ENCODE measurements around the gene KDF1. TPM values are rescaled to one million over a fixed set of nuclear protein-coding genes. Genes with fewer than 3 reads are reported as not detected.

The KDF1 gene, protein sequence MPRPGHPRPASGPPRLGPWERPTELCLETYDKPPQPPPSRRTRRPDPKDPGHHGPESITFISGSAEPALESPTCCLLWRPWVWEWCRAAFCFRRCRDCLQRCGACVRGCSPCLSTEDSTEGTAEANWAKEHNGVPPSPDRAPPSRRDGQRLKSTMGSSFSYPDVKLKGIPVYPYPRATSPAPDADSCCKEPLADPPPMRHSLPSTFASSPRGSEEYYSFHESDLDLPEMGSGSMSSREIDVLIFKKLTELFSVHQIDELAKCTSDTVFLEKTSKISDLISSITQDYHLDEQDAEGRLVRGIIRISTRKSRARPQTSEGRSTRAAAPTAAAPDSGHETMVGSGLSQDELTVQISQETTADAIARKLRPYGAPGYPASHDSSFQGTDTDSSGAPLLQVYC
- 12.2 and 26.9 TPM in 2 replicates for total RNA-seq (ENCODE audit: low replicate concordance)
- long read RNA-seq, transcript KDF1-201 (4 exons, 1,793 nt) = major isoform, 5 of 12 reads
- long read RNA-seq, partial matches to known transcripts = 4 of 12 reads
- long read RNA-seq, other reads (novel, unspliced or antisense) = 3 of 12 reads

DNA sequence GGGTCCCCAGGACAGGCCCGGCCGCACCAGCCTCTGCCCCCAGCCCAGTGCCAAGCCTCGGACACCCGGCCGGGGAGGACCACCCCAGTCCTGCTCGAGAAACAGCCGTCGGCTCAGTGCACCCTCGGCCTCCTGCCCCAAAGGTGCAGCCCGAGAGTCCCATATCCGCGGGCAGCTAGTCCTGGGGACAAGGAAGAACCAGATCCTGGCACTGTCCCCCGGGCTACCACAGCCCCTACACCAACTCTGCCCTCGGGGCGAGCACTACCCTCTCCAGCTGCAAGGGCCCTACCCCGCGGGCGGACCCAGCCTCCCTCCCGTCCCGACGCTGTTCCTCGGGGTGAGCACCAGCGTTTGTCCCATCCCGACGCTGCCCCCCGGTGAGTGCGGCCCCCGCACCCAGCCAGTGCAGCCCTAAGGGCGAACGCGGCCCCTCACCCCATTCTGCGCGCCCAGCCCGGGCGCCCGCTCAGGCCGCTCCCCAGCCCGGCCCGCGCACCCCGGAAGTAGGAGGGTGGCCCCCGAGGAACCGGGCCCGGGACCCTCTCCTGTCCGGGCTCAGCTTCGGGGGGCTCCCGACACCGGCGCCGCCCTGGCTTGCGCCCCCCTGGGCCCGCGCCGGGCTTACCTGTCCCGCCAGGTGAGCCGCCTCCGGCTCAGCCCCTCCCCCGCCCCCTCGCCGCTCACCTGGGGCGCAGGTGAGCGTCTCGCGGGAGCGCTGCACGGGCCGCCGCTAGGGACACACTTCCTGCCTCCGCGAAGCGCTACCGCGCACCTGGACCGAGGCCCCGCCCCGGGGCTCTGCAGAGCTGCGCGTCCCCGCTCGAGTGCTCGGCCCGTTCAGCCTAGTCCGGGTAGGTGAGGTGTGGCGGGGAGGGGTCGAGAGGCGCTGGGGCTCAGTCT, at the start of gene KDF1:
Gene KDF1, minus strand, starts transcription at position 747 of the 903 bp plus-strand sequence. CDS start 8,088 bp downstream, outside the sequence.
- Mint-ChIP-seq H3K27ac (peak within 1 kb of the TSS; percentile 93), H3K4me1 (ENCODE audit: unreplicated experiment) (peaks cover 5% of the 10 kb centered on the region)
- TF ChIP-seq, protein P1, sequence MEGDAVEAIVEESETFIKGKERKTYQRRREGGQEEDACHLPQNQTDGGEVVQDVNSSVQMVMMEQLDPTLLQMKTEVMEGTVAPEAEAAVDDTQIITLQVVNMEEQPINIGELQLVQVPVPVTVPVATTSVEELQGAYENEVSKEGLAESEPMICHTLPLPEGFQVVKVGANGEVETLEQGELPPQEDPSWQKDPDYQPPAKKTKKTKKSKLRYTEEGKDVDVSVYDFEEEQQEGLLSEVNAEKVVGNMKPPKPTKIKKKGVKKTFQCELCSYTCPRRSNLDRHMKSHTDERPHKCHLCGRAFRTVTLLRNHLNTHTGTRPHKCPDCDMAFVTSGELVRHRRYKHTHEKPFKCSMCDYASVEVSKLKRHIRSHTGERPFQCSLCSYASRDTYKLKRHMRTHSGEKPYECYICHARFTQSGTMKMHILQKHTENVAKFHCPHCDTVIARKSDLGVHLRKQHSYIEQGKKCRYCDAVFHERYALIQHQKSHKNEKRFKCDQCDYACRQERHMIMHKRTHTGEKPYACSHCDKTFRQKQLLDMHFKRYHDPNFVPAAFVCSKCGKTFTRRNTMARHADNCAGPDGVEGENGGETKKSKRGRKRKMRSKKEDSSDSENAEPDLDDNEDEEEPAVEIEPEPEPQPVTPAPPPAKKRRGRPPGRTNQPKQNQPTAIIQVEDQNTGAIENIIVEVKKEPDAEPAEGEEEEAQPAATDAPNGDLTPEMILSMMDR (conservative IDR thresholded peaks at IDR 0.05) = no peak

DNA sequence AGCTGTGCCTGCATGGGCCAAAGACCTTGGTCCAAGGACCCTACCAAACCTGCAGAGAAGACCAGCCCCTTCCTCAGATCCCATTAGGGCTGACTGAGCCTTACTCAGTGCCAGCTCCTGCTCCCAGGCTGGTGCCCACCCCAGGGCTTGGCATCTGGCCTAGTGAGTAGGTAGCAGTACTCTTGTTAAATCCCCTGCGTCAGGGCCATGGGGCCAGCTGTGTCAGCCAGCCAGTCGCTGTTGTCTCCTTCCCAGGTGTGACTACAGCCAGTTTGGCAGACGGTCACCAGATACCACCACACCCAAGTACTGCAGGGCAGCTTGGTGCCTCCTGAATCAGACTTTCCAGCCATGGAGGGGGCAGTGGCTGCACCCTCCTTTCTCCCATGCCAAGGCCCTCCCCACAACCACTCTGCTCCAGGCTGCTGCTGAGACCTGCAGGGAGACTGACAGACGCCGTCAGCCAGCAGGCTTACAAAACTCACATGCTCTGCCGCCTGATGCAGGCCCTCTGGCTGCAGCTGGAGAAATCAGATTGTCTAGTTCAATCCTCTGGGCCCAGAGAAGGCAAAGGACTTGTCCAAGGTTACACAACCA, 49.4 kb upstream of the KDF1 start:
- Mint-ChIP-seq H3K27me3 (no peaks in the 10 kb centered on the region), H3K27ac (peak overlapping the region; percentile 98), H3K4me1 (ENCODE audit: unreplicated experiment) (peaks cover 31% of the 10 kb centered on the region), H3K9me3 (no peaks in the 10 kb centered on the region), H3K36me3 (no peaks in the 10 kb centered on the region), H3K4me3 (peak overlapping the region; percentile 36)
- DNase-seq (ENCODE audit: extremely low spot score, unreplicated experiment) = no peak
- TF ChIP-seq, protein P1 (conservative IDR thresholded peaks at IDR 0.05) = no peak

More for the DNA sequence above, at the start of gene KDF1:
- Mint-ChIP-seq H3K4me3 (peak within 1 kb of the TSS; percentile 93), H3K27me3 (peaks cover 65% of the 10 kb centered on the region), H3K36me3 (no peaks in the 10 kb centered on the region), H3K9me3 (peaks cover 5% of the 10 kb centered on the region)
- peak; percentile 82 for DNase-seq (ENCODE audit: extremely low spot score, unreplicated experiment)

GRCh38 chr1:27007909-27008582, 47.8 kb upstream of the KDF1 start:
- no peaks in the 10 kb centered on the region for H3K36me3 Mint-ChIP-seq
- TF ChIP-seq, protein P1 (conservative IDR thresholded peaks at IDR 0.05) = no peak
- H3K27me3 Mint-ChIP-seq = no peaks in the 10 kb centered on the region
- no peak for DNase-seq (ENCODE audit: extremely low spot score, unreplicated experiment)
- peak overlapping the region; percentile 98 for H3K27ac Mint-ChIP-seq
- no peaks in the 10 kb centered on the region for H3K9me3 Mint-ChIP-seq
- H3K4me1 Mint-ChIP-seq (ENCODE audit: unreplicated experiment) = peaks cover 43% of the 10 kb centered on the region
- peak overlapping the region; percentile 79 for H3K4me3 Mint-ChIP-seq

GRCh38 chr1:27006683-27007082, 46.4 kb upstream of the KDF1 start:
- Mint-ChIP-seq H3K27ac (no peak overlapping the region), H3K4me3 (no peak overlapping the region), H3K27me3 (no peaks in the 10 kb centered on the region), H3K9me3 (no peaks in the 10 kb centered on the region), H3K4me1 (ENCODE audit: unreplicated experiment) (peaks cover 45% of the 10 kb centered on the region), H3K36me3 (no peaks in the 10 kb centered on the region)
- DNase-seq (ENCODE audit: extremely low spot score, unreplicated experiment) = no peak
- TF ChIP-seq, protein P1 (conservative IDR thresholded peaks at IDR 0.05) = no peak

All from type B pancreatic cell (in vitro differentiated cells).